B cell (primary cell): ENCODE measurements around the gene ZFP1.

ENCODE experiments used
- CTCF ChIP-seq: fragments of 200-600 bp; IDR thresholded peaks from one replicate; pipeline ENCODE4 v1.8.0; 2022; ENCODE audit warnings: antibody characterized with exemption, mild to moderate bottlenecking
- EZH2 ChIP-seq: IDR thresholded peaks from 2 replicates; pipeline ENCODE4 v1.6.1; 2012; ENCODE audit warnings: borderline replicate concordance, low read depth, mild to moderate bottlenecking, moderate library complexity, low read length; ENCODE audit not compliant: insufficient read depth, poor library complexity, severe bottlenecking

- TF ChIP-seq CTCF (no peak), EZH2 (no peak)
These were observed 32.0 kb upstream of the ZFP1 start, which contains the start of gene LDHD for GRCh38 chr16:75116081-75116910.
